Glomerular visceral epithelial cell (primary cell): ENCODE measurements around the gene NFAT5.
"Not testable (repeated sequence)": the region's sequence is repeated elsewhere in the genome, so short reads cannot be mapped to it uniquely, and the experiment has no call there.

Source experiments
- DNase-seq: peaks from one replicate; pipeline ENCODE4 v3.0.0-alpha.2; 2016; ENCODE audit errors: extremely low spot score

The NFAT5 gene

DNA sequence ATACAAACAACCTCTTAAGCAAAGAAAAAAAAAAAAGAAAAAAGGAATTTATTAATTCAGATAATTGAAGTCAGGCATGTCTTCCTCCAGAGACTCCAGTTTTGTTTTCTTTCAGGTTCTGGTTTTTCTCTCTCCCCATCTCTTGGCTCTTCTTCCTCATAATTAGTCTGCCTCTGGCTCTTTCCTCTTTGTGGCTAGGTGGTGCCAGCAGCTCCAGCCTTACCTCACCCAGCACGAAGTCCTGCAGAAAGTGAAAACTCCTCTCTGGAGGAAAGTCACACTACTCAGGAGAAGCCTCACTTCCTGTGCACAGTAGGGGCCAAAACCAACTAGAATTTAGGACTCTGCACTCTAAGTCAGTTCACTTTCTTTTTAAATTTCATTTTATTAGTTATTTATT is 10.3 kb upstream of the NFAT5 start:
- DNase-seq, result no peak

DNA sequence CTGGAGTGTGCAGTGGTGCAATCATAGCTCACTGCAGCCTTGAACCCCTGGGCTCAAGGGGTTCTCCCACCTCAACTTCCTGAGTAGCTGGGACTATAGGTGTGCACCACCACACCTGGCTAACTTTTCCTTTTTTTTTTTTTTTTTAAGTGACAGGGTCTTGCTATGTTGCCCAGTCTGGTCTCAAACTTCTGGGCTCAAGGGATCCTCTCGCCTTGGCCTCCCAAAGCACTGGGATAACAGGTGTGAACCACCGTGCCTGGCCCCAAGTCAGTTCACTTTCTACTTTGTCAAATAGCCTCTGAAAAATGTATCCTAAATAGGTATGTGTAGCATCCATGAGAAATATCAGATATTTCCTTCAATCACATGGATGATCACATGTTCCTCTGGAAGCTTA is 9.9 kb upstream of the NFAT5 start:
- no peak for DNase-seq

DNA sequence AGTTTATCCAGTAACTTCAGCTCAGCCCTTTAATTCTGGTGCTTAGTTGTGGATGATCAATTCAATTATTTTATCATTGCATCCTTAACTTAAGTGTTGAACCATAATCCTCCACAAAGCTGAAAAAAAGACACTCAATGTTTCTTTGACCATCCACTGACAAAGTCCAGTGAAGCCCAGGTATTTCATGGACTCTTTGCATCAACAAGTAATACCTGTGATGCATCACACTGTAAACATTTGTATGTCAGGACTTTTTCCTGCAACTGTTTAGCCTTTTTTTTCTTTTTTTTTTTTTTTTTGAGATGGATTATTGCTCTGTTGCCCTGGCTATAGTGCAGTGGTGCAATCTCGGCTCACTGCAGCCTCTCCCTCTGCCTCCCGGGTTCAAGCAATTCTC is 6.6 kb upstream of the NFAT5 start:
- DNase-seq, result no peak

DNA sequence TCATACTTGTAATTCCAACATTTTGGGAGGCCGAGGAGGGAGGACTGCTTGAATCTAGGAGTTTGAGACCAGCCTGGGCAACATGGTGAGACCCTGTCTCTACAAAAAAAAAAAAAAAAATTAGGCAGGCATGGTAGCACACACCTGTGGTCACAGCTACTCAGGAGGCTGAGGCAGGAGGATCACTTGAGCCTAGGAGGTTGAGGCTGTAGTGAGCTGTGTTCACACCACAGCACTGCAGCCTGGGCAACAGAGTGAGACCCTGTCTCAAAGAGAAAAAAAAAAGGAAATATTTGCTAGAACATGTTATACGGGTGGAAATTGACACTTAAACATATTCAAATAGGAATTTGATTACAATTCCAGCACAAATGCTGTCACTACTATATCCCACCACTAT is 4.4 kb upstream of the NFAT5 start:
- not testable (repeated sequence) for DNase-seq

DNA sequence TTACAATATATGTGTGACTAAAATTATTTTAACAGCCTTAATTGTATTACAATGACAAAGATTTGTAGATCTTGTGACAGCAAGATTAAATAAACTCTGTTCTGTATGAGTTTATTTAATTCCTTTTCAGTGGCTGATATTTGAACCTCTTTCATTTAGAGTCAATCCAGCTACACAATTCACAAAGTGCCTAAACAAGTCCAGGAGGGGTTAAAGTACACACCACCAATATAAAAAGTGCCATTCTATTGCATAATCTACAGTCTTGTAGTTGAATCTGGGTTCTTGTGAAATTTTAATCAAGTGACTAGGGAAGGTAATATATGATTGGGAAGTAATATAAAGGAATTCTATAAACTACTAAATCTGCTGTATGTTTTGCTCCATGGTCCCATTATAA is 3.9 kb upstream of the NFAT5 start:
- DNase-seq, result no peak

DNA sequence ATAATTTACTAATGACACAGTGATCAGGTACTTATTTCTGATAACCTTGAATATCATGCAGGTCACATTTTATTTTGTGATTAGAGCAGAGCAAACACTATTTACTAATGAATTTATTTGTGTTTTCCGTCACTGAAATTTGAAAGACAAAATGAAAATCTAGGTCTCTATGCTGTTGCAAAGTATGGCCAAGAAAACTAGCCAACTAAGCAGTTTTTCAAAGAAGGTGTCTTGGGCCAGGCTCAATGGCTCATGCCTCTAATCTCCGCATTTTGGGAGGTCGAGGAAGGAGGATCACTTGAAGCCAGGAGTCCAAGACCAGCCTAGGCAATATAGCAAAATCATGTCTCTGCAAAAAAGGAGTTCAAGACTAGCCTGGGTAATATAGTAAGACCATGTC is 3.0 kb upstream of the NFAT5 start:
- no peak for DNase-seq

DNA sequence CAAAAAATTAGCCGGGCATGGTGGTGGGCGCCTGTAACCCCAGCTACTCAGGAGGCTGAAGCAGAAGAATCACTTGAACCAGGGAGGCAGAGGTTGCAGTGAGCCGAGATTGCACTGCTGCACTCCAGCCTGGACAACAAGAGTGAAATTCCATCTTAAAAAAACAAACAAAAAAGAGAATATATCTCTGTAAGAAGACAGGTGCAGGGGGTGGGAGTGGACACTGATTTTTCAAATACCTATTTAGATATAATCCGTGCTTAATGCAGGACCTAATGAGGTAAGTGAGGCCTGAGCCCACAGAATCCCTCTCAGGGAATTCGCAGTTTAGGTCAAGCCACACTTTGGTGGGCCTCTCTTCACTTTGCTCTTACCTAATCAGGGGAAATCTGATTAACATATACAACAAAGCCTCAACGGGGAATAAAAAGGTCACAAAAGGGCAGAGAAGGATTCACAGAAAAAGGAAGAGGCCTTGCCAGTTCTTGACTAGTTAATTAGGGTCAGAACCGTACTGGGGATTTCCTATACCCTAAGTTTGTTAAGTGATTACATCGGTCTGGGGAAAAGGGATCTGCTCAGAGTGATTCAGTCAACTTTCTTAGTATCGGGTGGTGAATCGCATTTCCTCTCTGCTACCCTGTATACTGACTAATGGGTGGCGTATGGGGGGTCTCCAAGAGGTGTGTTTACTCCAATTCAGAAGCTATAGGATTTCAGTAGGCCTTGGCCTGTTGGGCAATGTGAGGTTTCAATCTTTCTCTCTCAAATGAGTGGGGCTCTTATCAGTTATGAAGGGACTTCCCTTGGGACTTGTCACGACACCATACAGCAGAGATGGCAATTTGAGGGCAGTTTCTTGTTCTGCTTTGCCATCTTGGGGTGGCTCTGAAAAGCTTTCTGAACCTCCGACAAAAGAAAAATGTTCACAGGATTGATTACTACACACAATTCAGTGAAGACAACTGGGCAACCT is 1.9 kb upstream of the NFAT5 start:
- no peak for DNase-seq

DNA sequence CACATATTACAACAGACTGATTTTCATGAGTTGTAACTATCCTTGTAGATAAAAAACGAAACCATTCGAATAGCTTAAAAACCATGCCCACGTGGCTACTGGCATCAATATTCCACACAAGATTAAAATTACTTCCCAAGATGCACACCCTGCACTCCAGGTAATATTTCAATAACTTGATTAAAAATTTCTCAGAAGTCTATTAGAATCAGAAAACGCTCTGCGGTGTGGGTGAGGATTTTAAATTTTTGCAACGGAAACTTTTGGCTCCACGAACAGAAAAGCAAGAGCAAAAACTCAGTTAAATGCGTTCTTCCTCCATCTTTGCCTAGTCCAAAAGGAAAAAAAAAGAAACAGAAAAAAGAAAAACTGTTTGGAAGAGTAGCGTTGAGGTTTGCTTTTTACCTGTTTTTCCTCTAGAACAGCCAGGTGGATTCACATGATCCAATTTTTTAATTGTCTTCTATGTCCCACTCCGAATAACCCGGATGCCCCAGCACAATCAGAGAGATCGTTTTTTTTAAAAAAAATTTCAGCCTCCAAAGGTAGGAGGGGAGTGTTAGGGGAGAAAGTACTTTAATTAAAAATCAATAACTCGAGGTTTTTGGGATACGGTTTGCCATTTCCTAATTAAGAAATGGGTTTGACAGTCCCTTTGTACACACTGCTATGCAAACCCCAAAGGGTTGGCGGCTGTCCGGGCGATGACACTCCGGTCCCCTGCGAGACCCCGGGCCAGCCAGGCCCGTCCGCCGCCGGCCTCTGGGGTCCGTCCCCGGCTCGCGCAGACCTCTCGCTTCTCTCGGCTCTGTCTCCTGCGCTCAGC is 708 bp upstream of the NFAT5 start:
- DNase-seq, result no peak

DNA sequence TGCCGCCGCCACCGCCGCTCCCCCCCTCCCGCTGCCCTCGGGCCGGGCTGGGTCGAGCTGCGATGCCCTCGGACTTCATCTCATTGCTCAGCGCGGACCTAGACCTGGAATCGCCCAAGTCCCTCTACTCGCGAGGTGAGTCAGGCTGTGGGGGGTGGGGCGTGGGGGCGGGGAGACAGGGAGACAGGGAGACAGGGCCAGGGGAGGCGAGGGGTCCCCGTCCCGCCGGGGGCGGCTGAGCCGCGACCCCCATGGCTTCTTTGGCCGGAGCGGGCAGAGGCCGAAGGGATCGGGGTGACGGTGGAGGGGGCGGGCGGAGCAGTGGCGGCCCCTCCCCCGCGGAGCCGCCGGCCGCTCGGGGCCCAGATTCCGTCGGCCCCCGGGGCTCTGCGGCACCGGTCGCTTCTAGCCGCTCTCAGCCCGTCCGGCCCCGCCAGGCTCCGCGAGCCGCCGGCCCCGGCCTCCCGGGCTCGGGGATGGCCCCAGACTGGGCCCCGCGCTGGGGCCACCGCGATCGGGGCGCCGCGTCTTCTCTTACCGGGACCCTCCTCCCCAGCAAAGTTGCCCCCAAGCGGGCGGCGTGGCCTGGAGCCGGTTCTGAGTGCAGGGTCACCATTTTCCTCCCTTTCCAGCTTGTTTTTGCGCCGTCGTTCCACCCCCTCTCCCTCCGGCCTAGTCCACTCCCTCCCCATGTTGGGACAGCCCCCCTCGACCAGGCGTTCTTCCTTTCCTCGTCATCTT is 644 bp downstream of the NFAT5 start:
- DNase-seq, result peak; percentile 63

DNA sequence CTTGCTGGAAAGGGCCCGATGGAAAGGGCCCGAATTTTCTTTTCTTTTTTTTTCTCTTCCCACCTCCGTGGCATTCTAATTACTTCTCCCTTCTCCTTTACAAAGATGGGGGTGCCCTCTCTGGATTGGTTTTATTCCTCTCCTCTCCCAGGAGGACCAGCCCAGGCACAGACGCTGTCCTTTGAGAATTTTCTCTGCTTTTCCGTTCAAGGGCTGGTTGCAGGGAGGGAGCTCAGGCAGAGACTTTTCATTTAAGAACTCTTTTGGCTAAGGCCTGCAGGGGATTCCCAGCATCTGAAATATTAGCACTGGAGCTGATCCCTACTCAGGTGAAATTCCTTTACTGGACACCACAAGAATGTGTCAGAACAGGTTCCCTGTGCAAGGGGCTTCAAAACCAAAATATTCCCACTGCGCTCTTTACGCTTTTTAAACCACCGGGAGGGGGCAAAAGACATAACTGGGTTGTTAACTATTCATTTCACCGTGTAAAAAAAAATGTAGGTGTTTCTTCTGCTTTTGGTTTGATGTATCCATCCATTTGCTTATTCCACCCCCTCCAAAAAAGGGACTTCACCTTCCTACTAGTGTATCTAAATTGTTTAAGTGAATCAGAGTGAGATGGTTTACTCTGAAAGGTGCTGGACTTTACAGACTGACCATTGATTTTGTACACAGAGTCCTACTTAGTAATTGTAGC is 1.4 kb downstream of the NFAT5 start:
- peak; percentile 35 for DNase-seq

DNA sequence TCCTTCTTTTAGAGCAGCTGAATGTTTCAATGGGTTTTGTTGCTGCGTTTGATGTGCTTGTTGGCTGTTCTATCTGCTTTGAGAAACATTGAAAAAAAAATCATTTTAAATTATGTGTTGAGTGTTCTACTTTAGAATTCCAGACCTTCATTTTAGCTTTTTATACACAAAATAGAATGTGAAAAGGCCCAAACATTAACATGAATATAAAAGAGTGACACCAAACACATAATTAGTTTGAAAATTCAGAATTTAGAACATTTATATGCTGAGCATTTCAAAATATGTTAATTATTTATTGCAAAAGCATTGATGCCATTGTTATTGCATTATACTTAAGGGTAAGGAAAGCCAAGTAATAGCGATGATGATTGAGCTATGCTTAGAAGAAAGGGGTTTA is 2.9 kb downstream of the NFAT5 start:
- no peak for DNase-seq

DNA sequence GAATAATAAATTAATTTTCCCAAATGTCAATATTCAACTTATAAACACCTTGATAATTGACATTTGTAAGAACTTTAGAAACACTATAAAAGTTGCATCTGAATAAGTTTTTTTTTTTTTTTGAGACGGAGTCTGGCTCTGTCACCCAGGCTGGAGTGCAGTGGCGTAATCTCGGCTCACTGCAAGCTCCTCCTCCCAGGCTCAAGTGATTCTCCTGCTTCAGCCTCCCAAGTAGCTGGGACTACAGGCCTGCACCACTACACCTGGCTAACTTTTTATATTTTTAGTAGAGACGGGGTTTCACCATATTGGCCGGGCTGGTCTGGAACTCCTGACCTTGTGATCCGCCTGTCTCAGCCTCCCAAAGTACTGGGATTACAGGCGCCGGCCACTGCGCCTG is 13.0 kb downstream of the NFAT5 start:
- DNase-seq, result not testable (repeated sequence)

DNA sequence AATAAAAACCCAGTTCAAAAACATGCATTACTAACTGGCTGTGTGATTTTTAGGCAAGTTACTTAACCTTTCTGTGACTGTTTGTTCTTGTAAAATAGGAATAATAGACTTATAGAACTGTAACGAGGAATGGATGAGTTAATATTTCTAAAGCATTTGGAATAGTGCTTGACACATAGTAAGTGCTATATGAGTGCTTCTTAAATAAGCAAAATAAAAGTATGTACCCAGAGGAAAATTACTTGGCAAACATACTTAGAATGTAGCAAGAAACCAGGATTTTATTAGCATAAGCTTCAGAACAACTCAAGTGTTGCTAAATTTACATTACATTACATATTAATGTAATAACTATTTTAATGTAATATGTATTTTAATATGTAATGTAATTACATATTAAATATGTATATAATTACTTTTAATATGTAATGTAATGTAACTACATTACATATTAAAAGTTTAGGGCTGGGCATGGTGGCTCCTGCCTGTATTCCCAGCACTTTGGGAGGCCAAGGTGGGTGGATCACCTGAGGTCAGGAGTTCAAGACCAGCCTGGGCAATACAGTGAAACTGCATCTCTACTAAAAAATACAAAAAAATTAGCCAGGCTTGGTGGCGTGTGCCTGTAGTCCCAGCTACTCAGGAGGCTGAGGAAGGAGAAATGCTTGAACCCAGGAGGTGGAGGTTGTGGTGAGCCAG is 14.2 kb downstream of the NFAT5 start:
- DNase-seq, result no peak

DNA sequence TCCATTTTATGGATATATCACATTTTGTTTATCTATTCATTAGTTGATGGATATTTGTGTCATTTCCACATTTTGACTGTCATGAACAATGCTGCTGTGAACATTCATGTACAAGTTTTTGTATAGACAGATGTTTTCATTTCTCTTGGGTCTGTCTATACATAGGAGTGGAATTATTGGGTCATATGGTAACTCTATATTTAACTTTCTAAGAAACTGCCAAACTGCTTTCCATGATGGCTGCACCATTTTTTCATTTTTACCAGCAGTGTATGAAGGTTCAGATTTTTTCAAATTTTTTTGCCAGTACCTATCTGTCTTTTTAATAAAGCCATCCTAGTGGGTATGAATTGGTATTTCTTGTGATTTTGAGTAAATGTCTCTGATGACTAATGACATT is 15.5 kb downstream of the NFAT5 start:
- no peak for DNase-seq

DNA sequence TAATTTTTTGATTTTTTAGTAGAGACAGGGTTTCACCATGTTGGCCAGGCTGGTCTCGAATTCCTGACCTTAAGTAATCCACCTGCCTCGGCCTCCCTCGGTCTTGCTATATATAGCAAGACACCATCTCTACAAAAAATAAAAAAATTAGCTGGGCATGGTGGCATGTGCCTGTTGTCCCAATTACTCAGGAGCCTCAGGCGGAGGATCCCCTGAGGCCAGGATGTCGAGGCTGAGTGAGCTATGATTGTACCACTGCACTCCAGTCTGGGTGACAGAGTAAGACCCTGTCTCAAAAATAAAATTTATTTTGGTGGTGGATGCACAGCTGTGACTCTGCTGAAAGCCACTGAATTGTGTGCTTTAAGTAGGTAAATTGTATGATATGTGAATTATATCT is 18.7 kb downstream of the NFAT5 start:
- not testable (repeated sequence) for DNase-seq

DNA sequence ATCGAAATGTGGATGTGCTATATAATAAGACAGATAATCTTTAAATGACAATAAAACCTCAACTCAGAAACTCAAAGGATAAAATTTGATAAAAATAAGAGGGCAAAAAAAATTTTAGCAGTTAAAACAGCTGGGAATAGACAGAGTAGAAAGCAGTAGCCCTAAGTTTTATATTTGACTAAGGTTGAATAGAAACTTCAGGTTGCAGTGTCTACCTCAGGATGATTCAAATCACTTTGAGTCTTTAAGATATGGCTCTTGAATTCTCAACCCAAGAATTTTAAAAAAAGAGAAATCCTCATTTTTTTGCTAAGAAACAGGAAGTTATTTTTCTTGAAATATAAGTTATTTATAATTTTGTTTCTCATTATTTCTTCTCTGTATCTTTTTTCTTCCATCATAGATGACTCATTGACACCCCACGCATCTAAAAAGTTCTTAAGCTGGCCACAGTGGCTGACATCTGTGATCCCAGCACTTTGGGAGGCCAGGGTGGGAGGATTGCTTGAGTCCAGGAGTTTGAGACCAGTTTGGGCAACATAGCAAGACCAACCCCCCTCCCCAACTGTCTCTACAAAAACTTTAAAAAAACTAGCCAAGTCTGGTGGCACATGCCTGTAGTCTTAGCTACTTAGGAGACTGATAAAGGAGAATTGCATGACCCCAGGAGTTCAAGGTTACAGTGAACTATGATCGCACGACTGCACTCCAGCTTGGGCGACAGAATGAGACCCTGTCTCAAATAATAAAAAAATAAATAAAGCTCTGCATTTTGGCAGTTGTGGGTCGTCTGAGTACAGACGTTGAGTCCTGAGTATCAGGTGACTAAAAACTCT is 23.9 kb downstream of the NFAT5 start:
- no peak for DNase-seq

DNA sequence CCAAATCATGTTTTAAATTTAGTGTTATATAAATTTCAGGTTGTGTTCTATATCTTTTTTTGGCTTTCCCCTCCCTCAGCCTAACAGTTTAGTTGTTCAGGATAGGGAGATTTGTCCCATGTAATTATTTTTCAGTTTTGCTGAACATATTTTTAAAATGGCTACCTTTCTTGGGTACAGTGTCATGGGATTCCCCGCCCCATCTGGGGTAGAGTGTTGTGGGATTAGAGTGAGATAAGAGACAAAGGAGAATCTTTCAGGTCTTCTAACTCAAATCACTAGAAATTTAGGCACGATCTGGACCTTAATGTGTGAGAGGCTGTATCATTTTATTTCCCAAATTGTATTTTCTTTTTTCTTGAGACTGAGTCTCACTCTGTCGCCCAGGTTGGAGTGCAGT is 24.8 kb downstream of the NFAT5 start:
- no peak for DNase-seq

DNA sequence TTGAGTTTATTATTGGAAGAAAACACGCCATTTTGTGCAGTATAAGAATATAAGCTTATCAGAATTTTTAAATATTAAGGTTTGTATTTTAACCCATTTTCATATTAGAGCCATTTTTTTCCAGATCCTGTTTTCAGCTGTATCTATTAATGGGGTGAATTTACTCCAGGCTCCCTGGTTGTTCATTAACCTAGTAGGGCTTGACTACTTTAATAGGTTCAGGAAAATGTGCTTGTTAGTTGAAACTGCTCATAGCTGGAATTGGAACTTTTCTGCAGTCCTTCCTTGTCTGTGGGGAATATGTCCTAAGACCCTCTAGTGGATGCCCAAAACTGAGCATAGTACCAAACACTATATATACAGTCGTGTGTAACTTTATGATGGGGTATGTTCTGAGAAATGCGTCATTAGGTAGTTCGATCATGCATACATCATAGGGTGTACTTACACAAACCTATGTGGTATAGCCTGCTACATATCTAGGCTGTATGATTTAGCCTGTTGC is 28.0 kb downstream of the NFAT5 start:
- DNase-seq, result no peak

DNA sequence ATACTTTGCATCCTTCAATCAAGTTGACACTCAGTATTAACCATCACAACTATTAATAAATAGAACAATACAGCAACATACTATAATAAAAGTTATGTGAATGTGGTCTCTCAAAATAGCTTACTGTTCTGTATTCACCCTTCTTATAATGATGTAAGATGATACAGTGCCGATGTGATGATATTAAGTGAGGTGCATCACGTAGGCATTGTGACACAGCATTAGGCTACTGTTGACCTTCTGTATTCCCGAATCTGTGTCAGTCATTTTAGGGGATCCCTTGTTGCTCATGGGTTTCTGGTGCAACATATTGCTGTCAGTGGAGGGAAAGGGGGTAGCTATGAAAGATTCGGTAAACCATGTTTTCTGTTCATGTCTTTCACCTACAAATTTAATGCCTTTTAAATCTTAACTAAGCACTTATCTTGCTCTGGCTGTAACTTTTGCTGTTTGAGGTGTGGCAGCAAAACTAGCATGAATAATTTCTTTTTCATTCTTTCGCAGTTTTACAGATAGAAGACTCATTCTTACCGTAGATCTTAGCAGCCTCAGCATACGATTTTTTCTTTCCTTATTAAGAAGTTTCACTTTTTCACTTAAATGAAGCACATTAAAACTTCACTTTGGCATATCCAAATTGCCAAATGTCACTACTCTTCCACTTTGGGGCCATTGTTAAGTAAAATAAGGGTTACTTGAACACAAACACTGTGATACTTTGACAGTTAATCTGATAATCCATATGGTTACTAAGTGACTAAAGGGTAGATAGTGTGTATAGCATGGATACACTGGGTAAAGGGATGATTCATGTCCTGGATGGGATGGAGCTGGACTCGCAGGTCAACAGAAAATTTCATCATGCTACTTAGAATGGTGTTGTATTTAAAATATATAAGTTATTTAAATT is 29.6 kb downstream of the NFAT5 start:
- peak; percentile 17 for DNase-seq
